ENCODE results near the gene WWOX.

- TF ChIP-seq POLR2A (IDR thresholded peaks at IDR 0.05; ENCODE audit: low read length) (no peak), GATA1 (IDR thresholded peaks at IDR 0.05; ENCODE audit: low read depth, low read length) (no peak)
These were observed 674.3 kb downstream of the WWOX start for GRCh38 chr16:78773706-78774105.
